HL-60 (cell line): ENCODE data around the gene SPAG17.

ENCODE experiments used
- CTCF ChIP-seq: IDR thresholded peaks from one replicate; pipeline ENCODE4 v1.5.1; 2011; ENCODE audit warnings: low read length, control low read depth, inconsistent platforms; ENCODE audit not compliant: insufficient read depth
- POLR2AphosphoS5 ChIP-seq: IDR thresholded peaks from 2 replicates; pipeline ENCODE4 v1.6.1; 2012; ENCODE audit warnings: low read depth
- SPI1 ChIP-seq: IDR thresholded peaks from 2 replicates; pipeline ENCODE4 v1.6.1; 2012; ENCODE audit warnings: low read depth, mild to moderate bottlenecking, borderline replicate concordance
- TF ChIP-seq, protein P1 (sequence below): IDR thresholded peaks from 2 replicates; pipeline ENCODE4 v1.6.1; 2012; ENCODE audit warnings: low read depth; ENCODE audit not compliant: insufficient replicate concordance

DNA sequence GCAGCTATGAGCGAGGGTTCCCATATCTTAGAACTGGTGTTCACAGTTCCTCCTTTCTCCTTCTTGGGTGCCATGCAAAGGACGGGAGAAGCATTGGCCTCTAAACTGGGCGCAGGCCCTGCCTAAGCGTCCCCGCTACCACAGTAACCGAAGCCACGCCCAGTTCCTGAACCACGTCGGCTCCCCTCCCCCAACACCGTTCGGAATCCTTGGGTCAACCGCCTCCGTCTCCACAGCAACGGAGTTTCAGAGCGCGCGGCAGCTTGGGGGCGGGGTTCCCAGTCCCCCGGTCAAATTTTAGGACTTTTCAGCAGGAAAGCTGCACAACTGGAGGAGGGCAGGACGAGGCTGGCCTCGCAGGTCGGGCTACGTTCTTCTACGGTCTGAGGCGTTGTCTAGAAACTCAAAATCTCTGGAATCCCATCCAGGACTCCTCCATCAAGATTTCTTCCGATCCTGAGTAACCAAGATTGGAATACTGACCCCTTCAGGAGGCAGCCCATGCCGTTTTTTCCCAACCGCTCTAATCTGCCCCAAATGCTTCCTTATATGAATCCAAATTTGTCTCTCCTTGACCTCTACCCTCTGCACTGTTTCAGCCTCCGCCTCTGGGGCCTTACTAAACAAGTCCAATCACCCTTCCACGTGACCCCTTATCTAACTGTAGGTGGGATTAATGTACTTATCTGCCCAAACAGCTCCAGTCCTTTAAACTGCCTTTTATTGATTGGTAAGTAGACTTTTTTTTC is at the start of gene SPAG17:
- TF ChIP-seq CTCF, result no peak
- TF ChIP-seq, protein P1, sequence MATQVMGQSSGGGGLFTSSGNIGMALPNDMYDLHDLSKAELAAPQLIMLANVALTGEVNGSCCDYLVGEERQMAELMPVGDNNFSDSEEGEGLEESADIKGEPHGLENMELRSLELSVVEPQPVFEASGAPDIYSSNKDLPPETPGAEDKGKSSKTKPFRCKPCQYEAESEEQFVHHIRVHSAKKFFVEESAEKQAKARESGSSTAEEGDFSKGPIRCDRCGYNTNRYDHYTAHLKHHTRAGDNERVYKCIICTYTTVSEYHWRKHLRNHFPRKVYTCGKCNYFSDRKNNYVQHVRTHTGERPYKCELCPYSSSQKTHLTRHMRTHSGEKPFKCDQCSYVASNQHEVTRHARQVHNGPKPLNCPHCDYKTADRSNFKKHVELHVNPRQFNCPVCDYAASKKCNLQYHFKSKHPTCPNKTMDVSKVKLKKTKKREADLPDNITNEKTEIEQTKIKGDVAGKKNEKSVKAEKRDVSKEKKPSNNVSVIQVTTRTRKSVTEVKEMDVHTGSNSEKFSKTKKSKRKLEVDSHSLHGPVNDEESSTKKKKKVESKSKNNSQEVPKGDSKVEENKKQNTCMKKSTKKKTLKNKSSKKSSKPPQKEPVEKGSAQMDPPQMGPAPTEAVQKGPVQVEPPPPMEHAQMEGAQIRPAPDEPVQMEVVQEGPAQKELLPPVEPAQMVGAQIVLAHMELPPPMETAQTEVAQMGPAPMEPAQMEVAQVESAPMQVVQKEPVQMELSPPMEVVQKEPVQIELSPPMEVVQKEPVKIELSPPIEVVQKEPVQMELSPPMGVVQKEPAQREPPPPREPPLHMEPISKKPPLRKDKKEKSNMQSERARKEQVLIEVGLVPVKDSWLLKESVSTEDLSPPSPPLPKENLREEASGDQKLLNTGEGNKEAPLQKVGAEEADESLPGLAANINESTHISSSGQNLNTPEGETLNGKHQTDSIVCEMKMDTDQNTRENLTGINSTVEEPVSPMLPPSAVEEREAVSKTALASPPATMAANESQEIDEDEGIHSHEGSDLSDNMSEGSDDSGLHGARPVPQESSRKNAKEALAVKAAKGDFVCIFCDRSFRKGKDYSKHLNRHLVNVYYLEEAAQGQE, result no peak
- no peak for TF ChIP-seq POLR2AphosphoS5
- no peak for TF ChIP-seq SPI1
